C4-2B (cell line): Measurements from ENCODE around the gene DPP8.

Experiments used
- CTCF ChIP-seq: fragments of 450-650 bp; conservative IDR thresholded peaks from 2 replicates; pipeline ENCODE4 v1.5.1; 2017; ENCODE audit warnings: mild to moderate bottlenecking
- ZFX ChIP-seq: fragments of 450-650 bp; IDR thresholded peaks from 2 replicates; pipeline ENCODE4 v1.6.1; 2017

GRCh38 chr15:65561934-65562333 is 44.4 kb upstream of the DPP8 start:
- TF ChIP-seq CTCF (no peak), ZFX (no peak)
